ENCODE data around the gene RIMS4. TPM values are rescaled to one million over a fixed set of nuclear protein-coding genes. Genes with fewer than 3 reads are reported as not detected.

The RIMS4 gene
- total and polyA plus RNA-seq, 9 of the 15 experiments (the other 6 are each of a cell fraction or from before 2014, with no cell fraction given) = 0.04 TPM; not detected in 8

- TF ChIP-seq CBX1 (IDR thresholded peaks at IDR 0.05; ENCODE audit: low read depth) = peak; percentile 75; the same call in 1 of the 2 replicates
- no peak for TF ChIP-seq SAFB (IDR thresholded peaks at IDR 0.05; ENCODE audit: borderline replicate concordance, low read depth, low read length)
- no peak for TF ChIP-seq HLTF (IDR thresholded peaks at IDR 0.05)
- TF ChIP-seq CREB5 (CRISPR knock-in tag; IDR thresholded peaks at IDR 0.05) = no peak
- TF ChIP-seq ARNT (IDR thresholded peaks at IDR 0.05) = 0 out of 4 replicates have a peak, but pooled peaks of 1 of the 2 experiments have one; percentile 26
- no peak for TF ChIP-seq DACH1 (IDR thresholded peaks at IDR 0.05; ENCODE audit: partially characterized antibody)
- TF ChIP-seq ZNF589 (CRISPR knock-in tag; IDR thresholded peaks at IDR 0.05; ENCODE audit: low read depth) = no peak
- TF ChIP-seq THAP12 (CRISPR knock-in tag; IDR thresholded peaks at IDR 0.05) = no peak
- no peak for TF ChIP-seq U2AF2 (optimal IDR thresholded peaks at IDR 0.05; ENCODE audit: low read depth, low read length)
- no peak for TF ChIP-seq ARID3B (CRISPR knock-in tag; IDR thresholded peaks at IDR 0.05; ENCODE audit: borderline replicate concordance)
- no peak for TF ChIP-seq PHB2 (IDR thresholded peaks at IDR 0.05; ENCODE audit: low read depth)
- TF ChIP-seq RFX1 (IDR thresholded peaks at IDR 0.05) = peak; percentile 90
- no peak for TF ChIP-seq SRSF3 (IDR thresholded peaks at IDR 0.05; ENCODE audit: insufficient read depth, low read length)
- TF ChIP-seq BRD9 (IDR thresholded peaks at IDR 0.05; ENCODE audit: low read depth, partially characterized antibody) = peak; percentile 87
- no peak for TF ChIP-seq CREB3 (tag; conservative IDR thresholded peaks at IDR 0.05; ENCODE audit: low read depth)
- no peak for TF ChIP-seq ZMIZ1 (IDR thresholded peaks at IDR 0.05; ENCODE audit: low read depth in 2 of 2, low read length in 2 of 2)
- TF ChIP-seq TAF7 (tag; IDR thresholded peaks at IDR 0.05) = no peak
- TF ChIP-seq ZSCAN32 (CRISPR knock-in tag; IDR thresholded peaks at IDR 0.05) = no peak
Measured at GRCh38 chr20:44746367-44747165, 63.8 kb downstream of the RIMS4 start (continued).
